HEK293T (cell line): ENCODE data around the gene CASP1.
"Not testable (repeated sequence)": the region's sequence is repeated elsewhere in the genome, so short reads cannot be mapped to it uniquely, and the experiment has no call there.

Source experiments
- FOXK2 ChIP-seq: fragments of 450-650 bp; IDR thresholded peaks from 2 replicates; pipeline ENCODE4 v1.6.1; 2016; ENCODE audit warnings: mild to moderate bottlenecking
- FOXM1 ChIP-seq: fragments of 450-650 bp; IDR thresholded peaks from 2 replicates; pipeline ENCODE4 v1.6.1; 2017; ENCODE audit warnings: mild to moderate bottlenecking, borderline replicate concordance
- HDGF ChIP-seq: fragments of 450-650 bp; IDR thresholded peaks from 2 replicates; pipeline ENCODE4 v1.6.1; 2017; ENCODE audit warnings: antibody characterized with exemption, borderline replicate concordance
- LEF1 ChIP-seq: fragments of 450-650 bp; IDR thresholded peaks from 2 replicates; pipeline ENCODE4 v1.6.1; 2017; ENCODE audit warnings: mild to moderate bottlenecking, borderline replicate concordance
- SP1 ChIP-seq: fragments of 450-650 bp; IDR thresholded peaks from 2 replicates; pipeline ENCODE4 v1.6.1; 2017
- TARDBP ChIP-seq: fragments of 450-650 bp; IDR thresholded peaks from 2 replicates; pipeline ENCODE4 v1.6.1; 2016

- not testable (repeated sequence) for TF ChIP-seq HDGF, LEF1, TARDBP, FOXM1, SP1, FOXK2
Measured at GRCh38 chr11:105063245-105063941, 28.4 kb upstream of the CASP1 start.
